ENCODE measurements around the gene TSSC4.

Gene TSSC4

DNA sequence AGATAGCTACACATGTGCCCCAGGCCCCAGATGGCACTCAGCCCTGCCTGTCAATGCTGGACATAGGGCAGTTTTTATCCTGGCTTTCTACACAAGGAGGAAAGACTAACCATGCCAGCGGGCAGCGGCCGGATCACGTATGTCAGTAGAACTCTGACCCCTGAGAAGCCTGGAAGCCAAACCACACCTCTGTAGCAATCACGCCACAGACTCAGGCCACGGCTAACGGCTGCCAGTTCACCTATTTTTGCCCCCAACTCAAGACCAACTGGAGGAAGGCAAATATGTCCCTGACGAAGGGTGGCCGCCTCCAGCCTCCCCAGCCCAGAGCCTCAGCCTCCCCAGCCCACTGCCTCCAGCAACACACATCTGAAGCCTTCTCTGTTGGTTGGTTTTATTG is 30.7 kb upstream of the TSSC4 start:
- DNase-seq, result no peak

DNA sequence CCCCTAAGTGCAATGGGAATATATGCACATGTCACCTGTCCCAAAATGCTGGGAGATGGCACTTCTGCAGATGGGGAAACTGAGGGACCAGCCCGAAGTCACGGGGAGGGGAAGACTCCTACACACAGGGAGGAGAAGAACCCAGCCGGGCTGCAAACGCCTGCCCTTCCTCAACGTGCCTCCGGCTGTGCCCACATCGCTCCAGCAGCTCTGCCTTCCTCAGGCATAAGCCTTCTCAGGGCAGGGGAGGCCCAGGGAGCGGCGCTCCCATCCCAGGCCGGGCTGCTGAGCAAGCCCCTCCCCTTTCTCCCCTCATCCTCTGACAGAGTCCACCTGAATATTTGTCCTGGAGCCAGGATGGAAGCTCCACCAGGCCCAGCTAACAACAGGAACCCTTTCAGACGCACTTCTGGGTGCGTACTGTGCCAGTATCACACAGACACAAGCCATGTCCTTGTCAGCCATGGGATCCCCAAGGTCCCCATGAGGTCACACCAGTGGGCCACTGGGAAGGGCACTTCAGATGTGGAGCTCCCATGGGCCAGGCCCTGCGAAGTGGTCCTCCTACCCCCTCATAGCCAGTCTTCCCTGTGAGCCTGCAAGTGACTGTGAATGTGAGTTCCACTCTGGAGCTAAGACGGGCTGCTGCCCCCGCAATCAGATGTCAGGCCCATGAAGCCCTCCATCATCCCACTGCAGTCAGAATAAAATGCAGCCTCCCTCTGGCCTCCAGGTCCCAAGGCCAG is 25.9 kb upstream of the TSSC4 start:
- peak; percentile 8 for DNase-seq

DNA sequence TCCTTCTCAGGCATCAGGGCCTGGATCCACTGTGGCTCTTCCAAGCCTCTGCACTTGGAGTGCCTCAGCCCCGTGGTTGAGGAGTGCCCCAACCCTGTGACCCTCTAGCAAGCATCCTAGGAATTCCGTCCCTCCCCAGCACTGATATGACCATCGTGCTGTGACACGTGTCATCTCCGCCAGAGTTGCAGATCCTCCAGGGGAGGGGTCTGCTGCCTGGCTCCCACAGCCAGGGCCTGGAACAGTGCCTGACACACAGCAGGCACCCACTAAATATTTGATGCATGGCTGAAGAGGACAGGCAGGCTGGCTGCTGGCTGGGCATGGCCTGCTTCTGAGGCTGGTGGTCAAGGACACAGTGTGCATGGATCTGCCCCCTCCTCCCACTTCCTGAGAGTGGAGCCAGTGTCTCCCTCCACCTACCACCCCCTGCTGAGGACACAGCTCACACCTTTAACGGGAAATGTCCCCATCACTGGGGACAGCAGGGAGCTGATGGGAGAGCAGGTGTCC is 25.2 kb upstream of the TSSC4 start:
- no peak for DNase-seq

DNA sequence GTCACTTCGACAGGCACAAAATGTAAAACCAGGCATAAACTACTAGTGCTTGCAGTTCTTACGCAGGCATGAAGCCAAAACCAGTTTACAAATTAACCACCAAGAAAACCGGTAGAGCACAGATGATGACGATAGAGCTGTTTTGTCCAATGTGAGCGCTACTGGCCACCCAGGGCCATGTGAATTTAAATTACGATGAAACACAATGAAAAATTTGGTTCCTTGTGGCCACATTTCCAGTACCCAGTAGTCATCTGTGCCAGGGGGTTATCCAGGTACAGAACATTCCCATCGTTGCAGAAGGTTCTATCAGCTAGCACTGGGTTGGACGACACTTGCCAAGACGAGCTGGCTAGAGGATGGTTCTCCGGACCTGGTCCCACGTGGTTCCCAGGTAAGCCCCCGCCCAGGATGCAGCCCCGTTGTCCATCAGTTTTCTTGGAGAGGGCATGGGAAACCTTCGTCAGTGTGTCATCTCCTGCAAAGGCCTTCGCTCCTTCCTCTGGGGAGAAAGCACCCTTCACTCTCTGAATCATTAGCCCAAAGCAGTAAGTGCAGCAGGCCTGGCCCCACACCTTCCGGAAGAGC is 24.5 kb upstream of the TSSC4 start:
- DNase-seq, result no peak

- peak; percentile 62 for DNase-seq
Measured at GRCh38 chr11:2376751-2377451, 23.6 kb upstream of the TSSC4 start, which contains the start of gene CD81. TSS of gene CD81 (plus strand) at chr11:2377310. CDS start at chr11:2377550, 240 bp downstream.

- peak; percentile 68 for DNase-seq
Measured at GRCh38 chr11:2377511-2378443, 22.8 kb upstream of the TSSC4 start.

DNA sequence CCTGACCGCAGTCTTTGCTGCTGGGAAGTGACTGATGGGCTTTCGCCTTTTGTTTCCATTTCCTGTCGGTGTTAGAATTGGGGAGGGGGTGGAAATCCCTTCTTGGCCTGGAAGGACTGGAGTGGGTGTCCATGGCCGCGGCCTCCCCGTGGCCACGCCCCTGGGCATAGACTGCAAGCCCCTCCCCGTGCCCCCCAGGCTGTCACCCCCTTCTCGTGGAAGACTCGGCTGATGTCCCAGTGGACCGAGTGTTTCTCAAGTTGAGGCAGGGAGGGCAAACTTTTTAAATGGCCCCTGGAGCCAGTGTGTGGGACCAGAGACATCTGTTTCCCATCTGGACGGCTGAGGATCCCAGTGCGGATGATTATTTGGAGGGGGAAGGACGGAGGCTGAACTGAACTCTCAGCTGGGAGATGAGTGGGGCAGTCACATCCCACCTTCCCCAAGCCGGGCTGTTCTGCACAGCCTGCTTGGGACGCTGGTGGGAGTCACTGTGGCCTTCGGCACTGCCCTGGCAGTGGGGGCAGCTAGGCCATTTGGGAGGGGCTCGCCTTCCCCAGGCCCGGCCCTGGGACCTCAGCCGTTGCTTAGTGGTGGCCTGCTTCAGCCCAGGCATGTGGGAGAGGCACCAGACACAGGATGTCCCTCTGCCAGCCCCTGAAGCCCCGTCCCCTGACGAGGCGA is 21.9 kb upstream of the TSSC4 start:
- DNase-seq, result no peak

- DNase-seq, result no peak
Measured at GRCh38 chr11:2379466-2380174, 20.9 kb upstream of the TSSC4 start.

DNA sequence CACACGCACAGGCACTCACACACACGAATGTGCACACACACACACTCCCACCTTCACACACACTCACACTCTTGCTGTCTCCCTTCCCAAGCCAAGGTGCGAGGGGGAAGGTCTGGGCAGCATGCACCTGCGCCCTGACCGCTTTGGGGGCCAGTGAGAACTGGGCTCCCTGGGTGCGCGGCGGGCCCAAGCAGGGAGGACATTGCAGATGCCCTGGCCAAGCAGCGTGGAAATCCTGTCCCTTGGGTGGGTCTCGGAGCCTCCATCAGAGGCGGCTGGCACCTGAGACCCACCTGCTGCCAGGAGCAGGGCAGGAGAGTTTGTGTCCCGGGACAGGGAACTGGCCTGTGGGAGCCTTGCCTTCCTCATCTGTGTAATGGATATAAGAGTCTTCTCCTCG is 20.2 kb upstream of the TSSC4 start:
- no peak for DNase-seq

DNA sequence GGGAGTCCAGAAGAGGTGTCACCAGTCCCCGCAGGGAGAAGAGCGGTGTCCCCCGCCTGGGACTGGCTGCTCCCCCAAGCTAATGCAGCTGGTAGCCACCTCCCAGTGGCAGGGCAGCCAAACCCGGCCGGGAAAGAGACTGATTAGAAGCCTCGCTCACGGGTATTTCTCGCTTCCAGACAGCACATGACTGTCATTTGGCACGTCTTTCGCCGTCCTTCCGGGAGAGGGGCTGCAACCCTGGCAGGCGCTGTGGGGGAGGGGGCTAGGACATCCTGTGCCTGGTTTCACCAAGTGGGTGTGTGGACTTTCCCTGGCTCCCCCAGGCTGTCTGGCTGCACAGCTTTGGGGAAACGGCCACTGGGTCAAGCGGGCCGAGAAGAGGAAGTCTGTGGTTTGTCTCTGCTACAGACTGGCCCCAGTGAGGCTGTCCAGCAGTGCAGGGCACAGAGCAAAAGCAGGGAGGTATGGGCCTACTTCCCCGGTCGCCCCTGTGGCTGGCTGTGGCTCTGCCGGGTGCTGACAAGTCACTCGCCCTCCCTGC is 19.7 kb upstream of the TSSC4 start:
- no peak for DNase-seq

DNA sequence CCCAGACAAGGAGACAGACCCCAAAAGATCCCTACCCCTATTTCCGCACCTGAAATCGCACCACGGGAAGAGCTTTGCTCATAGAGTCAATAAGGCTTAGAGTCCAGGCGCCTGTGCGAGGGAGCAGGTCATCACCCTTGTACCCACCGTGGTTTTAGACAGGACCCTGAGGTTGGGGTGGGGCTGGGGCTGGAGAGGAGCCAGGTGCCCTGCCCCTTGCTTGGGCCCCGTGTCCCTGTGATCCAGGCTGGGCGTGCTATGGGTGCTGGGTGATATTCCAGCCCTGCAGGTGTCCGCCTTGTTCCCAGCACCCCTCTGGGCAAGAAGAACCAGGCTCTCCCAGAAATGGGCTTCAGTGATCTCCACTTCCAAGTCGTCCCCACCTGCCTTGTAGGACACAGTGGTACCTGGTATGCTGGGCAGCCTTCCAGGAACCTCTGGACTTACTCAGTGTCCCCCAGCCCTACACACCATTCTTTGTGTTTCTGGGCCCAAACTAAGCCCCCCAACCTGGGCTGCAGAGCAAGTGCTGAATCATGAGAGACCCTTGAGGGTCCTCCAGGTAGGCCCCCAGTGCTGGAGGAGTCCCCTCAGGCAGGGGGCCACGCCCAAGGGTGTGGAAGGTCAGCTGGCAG is 18.9 kb upstream of the TSSC4 start:
- DNase-seq, result no peak

DNA sequence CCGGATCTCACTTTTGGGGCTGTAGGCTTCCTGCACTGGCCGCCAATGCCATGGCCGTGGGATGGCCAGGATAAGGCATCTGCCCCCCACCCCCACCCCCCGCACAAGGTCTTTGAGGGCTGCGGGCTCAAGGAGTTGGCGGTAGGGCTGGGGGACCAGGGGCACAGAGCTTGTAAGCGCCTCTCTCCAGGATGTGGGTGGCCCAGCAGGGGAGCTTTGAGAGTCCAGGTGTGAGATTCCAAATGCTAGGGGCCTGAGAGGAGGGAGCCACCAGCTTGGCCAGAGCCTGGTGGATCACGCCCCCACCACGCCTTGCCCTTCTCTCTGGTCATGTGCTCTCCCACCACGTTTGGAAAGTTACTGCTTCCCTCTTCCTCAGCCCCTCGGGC is 18.4 kb upstream of the TSSC4 start:
- no peak for DNase-seq

DNA sequence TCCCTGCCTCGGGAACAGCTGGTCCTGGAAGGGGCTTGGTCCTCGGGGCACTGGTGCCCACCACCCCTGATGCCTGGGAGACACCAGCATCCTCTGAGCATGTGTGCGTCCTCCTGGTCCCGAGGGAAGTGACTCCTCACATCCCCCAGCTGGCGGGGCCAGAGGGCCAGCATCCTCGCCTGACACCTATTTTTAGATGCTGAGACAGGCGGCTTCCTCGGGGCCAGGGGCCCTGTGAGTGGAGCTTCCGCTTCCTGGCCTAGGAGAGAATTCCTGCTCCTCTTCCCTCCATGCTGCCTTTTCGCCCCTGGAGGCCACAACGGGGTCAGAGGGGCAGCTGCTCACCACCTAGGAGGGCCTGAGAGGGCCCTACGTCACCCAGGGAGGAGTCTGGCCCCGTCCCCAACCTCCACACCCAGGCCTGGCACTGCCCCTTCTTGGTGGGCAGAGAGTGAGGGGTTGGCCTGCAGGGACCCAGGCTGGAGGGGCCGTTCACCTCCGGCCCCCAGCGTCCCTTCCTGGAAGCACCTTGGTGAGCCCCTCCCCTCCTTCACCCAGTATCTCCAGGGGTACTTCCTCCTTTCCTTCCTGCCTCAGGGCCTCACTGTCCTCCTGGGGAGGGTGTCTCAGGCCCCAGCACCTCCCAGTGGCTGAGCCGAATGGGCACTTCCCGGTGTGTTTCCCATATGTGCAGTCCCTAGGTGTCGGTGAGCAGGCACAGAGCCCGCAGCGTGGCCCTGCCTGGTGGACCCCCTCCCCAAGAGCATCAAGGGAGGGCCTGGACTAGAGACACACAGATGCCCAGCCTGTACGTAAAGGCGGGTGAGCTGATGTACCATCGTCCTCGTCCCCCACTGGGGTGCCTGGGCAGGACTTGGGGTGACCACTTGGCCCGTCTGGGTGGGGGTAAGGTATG is 17.4 kb upstream of the TSSC4 start:
- no peak for DNase-seq

DNA sequence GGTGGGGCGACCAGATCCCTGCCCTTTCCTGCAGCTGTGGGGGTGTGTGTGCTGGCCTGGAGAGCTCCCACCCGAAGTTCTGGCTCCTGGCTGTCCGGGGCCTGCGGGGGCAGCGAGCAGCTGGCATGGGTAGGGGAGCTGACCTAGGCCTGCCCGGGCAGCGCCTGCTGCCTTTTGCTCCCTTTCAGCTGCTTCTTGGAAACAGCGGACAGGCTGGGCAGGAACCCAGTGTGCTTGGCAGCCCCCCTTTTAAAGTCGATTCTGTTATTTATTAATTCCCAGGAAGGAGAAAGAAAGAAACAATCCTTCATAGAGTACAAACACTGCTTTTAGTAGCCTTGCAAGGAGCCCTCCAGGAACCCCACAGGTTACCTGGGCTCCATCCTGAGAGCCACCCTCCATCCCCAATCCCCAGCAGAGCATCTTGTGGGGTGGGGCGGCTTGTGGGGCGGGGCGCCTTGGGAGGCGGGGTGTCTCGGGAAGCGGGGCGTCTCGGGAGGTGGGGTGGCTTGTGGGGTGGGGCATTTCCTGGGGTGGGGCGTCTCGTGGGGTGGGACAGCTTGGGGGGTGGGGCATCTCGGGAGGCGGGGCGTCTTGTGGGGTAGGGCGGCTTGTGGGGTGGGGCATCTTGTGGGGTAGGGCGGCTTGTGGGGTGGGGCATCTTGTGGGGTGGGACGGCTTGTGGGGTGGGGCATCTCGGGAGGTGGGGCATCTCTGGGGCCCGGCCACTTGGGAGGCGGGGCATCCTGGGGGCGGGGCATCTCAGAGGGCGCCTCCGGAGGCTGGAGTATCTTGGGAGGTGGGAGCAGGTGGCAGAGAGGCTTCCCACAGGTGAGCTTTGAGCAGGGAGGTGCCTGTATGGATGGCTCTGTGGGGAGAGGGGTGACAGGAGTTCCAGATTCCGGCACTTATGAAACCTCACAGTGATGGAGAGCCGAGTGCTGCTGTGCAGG is 16.4 kb upstream of the TSSC4 start:
- DNase-seq, result no peak

DNA sequence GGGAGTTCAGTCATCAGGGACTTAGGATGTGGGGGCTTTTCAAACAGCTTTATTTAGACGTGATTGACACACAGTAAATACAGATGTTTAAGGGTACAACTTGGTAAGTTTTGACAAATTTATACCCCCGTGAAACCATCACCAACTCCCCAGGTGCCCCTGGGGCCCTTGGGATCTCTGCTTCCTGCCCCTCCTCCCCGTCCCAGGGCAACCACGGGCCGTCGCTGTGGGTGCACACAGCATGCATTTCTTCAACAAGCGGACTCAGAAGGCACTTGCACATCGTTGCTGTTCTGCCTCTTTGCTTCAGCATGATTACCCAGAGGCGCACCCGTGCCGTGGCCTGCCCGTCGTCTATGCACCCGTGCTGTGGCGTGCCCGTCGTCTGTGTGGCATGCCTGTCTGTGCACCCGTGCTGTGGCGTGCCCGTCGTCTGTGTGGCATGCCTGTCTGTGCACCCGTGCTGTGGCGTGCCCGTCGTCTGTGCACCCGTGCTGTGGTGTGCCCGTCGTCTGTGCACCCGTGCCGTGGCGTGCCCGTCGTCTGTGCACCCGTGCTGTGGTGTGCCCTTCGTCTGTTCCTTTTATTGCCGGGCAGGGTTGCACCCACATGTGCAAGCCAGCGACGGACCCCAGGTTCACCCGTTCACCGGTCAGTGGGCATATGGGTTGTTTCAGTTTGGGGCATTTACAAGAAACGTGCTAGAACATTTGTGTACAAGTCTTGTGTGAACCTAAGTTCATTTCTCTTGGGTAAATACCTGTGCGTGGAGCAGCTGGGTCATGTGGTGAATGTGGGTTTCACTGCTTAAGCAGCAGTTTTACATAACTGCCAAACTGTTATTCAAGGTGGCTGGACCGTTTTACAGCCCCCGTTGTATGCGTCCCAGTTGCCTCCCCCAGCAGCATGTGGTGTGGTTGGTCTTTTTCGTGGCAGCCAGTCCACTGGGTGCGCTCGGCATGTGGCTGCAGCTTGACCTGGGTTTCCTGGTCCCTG is 15.1 kb upstream of the TSSC4 start:
- no peak for DNase-seq

GRCh38 chr11:2386591-2386990 is 14.0 kb upstream of the TSSC4 start:
- no peak for DNase-seq
